ENCODE data around the gene TM4SF20.

TM4SF20 gene, protein sequence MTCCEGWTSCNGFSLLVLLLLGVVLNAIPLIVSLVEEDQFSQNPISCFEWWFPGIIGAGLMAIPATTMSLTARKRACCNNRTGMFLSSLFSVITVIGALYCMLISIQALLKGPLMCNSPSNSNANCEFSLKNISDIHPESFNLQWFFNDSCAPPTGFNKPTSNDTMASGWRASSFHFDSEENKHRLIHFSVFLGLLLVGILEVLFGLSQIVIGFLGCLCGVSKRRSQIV

DNA sequence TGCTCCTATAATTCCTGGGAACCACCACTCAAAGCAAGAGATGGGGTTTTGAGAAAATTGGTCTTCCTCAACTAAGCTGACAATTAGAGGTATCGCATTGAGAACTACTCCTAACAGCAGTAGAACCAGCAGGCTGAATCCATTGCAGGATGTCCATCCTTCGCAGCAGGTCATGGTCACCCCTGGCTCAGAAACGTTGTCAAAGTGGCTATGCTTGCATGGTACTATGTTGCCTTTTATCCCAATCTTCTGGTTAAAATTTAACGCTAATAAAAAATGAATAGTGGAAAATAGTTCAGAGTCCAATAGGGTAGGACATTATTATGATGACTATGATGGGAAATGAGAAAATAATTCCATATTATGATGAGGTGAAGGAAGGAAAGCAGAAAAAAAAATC, at the start of gene TM4SF20:
Gene TM4SF20, minus strand, starts transcription at position 212 of the 400 bp plus-strand sequence. Its CDS starts 38 bp downstream, at position 174.
- DNase-seq: no peak

DNA sequence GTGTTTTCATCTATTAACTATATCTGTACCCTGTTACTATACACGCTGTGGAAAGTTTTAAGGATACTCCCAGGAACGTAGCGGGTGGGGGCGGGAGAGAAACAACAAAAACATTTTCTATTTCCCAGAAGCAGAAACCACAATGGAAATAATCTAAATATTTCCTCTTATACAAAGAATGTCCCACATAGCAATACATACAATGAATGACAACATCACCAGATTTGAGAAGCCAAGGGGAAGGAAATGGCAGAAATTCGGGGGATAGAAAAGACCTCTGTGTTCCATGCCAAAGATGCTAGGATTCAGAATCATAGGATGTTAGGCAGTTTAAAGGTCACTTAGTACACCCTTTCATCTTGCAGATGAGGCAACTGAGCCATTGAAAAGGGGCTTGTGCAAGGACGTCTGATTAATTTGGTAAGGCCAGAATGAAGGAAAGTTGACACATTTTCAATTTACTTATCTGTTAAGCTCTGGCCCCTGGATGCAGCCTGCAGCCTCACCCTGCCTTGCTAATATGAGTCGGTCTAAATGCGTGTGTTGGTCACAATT, 49.7 kb upstream of the TM4SF20 start:
- DNase-seq: no peak

DNA sequence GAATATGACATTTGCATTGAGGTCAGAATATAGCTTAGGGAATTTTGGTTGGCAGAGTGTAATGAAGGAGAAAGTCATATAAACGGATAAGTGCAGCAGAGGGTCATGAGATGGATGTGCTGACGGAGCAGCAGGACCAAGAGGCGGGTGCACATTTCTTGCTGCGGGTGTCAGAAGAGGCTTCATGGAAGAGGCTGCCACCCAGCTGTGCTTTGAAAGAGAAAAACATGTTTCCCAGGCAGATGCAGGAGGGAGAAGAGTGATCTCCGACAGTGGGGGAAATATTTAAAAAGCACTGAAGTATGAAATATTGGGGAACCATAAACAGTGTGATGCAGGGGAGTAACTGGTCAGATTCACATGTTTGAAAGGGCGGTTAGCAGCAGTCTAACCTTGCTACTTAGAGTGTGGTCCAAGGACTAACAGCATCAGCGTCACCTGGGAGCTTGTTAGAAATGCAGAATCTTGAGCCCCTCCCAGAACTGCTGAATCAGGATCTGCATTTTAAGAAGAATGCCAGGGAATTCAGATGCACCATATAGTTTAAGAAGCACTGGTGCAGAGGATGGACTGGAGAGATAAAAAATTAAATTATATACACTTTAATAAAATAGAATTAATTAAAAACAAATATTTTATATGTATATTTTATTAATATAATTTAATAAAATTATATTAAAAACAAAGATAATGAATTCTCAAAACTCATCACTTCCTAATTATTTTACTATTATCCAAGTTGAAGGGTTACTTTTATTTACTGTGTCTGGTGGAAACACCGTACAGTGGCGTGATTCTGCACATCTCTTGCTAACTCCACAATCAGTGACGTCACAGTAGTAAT, 44.8 kb upstream of the TM4SF20 start:
- no peak for DNase-seq

DNA sequence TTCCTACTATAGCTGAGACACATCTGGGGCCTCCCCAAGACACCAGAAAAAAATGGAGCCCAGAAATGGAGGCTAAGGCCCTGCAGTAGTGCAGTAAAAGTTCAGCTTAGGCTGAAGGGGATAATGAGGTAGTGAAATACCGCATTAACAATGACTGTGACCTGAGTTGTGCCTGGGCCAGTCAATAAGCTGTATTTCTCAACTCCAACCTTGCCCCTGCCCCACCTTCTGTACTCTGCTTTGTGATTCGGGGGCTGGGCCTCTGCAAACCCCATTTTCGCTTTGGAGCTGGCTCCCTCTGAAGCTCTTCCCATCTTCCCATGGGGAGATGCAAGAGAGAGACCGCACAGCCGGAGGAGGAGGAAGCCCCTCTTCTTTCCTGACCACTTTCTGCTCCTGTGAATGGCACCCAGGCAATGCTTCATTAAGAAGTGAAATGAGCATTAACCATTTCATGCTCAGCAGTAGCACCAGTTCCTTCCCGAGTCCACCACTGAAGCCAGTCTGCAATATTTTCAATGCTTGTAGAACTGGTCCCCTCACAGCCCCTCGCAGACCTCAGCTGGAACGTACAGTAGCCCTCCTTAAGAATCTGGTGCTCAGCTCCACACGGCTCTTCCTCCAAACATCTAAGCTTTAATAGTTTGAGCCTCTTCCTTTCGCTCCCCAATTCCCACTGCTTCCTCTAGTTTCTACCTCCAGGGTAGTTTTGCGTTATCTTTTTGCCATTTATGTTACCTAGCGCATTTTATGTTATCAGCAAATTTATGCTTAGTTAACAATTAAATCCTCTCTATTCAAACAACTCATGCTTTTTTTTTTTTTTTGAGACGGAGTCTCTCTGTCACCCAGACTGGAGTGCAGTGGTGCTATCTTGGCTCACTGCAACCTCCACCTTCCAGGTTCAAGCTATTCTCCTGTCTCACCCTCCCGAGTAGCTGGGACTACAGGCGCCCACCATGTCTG, 41.3 kb upstream of the TM4SF20 start:
- DNase-seq: no peak

DNA sequence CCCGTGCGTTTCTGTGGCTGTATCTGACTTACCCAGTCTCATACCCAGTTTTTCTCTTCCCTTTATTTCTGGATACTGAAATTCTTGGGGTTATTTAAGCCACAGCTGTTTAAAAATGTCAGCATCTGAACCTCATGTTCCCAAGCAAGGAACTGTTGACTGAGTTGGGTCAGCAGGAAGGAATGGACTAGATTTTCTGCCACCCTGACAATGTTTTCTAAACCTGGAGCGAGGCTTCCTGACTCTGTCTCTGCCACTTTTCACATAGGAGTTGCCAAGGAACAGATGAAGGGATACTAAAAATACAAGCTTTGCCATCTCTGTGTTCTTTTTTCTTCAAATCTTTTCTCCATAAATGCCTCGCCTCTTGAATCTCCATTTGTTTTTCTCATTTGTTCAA, 37.6 kb upstream of the TM4SF20 start:
- DNase-seq: no peak

DNA sequence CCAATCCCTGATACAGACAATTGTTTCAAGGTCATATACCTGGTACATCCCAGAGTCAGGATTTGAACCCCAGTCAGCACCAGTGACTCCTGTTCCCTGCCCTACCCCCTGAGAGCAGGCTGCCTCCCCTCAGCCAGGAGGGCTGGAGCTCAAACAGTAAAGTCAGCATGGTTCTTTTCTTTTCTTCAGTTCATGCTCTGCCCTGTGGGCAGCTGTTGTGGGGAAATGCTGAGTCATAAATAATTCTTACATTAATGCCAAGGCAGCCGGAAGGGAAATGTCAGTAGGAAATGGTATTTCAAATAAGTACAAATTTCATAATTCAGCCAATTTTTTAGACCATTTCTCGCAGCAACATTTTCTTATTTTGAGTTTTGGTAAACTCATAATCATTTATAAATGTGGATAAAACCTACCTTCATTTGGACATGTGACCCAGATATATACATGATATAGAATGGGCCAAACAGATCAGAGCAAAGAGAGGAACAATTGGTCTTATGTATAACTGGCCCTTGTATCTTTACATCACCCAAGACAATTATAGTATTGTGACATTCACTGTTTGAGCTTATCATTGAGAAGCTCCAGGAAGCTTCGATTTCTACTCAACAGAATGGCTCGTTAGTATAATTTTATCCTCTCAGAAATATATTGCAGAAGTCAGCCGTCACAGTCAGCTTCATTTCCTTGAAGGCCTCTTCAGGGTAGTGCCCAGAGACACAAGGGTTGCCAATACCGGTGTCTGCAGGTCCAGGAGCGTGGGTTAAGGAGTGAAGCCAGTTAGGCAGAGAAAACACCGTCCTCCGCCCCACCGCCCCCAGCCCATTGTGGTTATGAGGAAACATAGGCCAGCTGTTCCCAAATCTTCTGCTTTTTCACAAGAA, 36.7 kb upstream of the TM4SF20 start:
- DNase-seq: no peak

DNA sequence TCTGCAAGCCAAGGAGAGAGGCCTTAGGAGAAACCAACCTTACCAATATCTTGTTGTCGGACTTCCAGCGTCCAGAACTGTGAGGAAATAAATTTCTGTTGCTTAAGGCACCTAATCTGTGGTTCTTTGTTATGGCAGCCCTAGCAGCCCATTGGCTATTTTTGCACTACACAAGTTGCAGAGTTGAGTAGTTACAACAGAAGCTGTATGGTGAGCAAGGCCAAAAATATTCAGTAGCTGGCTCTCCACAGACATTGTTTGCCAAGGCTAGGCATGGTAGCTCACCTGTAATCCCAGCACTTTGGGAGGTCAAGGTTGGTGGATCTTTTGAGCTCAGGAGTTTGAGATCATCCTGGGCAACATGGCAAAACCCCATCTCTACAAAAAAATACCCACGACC, 35.7 kb upstream of the TM4SF20 start:
- no peak for DNase-seq

DNA sequence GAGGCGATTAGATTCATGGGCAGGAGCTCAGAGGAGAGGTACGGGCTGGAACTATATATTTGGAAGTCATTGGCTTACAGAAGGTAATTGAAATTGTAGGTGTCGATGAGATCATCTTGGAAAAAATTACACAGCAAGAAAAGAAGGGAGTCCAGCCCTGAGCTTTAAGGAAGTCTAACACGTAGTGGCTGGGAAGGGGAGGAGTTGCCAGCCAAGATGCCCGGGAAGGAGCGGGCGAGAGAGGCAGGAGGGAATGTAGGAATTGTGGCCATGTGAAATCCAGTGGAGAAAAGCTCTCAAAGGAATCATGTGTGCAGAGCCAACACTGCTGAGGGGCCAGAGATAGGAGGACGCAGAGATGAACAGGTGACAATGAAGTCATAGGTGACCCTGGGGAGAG, 34.3 kb upstream of the TM4SF20 start:
- DNase-seq: no peak

DNA sequence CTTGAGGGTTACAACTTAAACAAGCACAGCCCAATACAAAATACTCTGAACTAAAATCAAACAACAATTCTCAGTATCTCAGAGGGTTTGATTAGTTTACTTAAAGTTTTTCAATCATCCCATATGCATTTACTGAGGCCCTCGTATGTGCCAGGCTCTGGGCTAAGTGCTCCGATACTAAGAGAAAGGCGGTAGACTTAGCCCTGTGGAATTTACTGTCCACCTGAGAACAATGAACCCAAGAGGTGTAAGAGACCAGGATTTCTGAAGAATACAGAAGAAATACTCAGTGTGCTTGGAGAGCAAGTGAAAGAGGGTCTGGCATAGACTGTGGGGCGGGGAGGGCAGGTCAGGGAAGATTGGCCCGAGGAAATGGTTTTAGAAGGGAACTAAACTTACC, 33.8 kb upstream of the TM4SF20 start:
- DNase-seq: no peak

DNA sequence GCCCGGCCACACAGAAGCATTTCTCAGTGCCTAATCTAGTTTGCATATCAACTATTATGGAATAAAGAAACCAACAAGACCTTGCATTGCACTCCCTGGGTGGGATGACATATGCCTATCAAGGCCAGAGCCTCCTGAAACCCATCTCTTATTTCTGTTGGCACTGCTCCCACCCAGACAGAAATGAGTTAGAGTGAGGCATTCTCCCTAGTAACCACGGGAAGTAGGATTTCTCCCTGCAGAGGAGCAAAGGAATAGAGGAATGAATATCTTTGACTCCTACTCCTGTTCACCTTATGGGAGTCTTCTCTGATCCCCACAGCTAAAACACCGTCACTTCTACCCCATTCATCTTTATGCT, 32.9 kb upstream of the TM4SF20 start:
- no peak for DNase-seq

DNA sequence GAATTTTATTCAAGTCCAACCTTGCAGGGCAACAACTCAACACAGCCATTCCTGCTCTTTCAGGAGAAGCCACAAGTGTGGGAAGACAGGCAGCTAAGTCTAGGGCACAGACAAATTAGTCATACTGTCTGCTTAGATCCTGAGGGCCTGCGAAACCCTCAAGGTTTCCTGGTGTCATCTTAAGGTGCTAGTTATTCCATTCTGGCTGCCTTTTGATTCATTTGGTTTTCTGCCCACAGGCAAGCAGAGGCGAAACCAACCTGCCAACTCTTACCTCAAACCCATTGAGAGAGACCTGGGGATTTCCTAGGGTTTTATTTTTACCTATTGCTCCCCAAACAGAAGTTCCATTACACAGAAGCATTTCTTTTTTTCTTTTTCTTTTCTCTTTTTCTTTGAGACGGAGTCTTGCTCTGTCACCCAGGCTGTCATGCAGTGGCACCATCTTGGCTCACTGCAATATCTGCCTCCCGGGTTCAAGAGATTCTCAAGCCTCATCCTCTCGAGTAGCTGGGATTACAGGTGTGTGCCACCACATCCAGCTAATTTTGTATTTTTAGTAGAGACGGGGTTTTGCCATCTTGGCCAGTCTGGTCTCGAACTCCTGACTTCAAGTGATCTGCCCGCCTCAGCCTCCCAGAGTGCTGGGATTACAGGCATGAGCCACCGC, 32.3 kb upstream of the TM4SF20 start:
- peak; percentile 30 for DNase-seq

DNA sequence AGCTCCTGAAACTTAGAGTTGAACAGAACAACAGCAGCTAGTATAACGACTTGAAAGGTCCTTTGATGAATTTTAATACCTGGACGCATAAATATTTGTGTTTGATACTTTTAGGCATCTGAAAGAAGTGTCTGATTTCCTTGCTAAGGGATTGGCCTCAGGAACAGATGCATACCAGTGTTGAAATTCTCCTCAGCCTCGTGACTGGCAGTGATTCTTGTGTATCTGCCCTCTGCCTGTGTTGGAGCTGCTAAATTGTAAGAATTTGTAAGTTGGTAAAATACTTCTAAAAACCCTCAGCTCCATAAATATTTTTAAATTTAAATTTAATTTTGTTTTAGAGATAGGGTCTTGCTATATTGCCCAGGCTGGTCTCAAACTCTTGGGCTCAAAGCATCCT, 31.1 kb upstream of the TM4SF20 start:
- DNase-seq: no peak

DNA sequence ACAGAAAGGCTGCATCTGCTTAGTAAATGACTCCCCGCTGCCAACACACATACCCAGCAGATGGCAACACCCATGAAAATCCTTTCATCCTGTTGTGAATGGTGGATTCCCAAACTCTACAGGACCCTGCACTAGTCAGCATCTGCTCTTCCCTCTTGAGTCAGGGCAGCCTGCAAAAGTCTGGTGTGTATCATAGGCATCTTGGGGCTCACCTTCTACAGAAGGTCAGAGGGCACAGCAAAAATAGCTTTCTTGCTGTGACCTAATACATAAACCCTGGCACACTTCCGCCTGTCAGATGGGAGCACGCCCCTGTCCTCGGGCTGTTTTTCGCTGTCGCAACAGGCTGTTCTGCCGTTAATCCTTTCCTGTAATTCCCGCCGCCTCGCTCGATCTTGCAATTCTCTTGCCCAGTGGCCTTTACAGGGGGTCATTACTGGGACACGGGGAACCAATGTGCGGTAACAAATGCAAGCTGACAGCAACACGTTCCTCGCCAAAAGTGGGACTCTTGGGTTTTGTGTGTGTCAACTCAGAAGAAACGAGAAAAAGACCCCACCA, 28.6 kb upstream of the TM4SF20 start:
- no peak for DNase-seq

DNA sequence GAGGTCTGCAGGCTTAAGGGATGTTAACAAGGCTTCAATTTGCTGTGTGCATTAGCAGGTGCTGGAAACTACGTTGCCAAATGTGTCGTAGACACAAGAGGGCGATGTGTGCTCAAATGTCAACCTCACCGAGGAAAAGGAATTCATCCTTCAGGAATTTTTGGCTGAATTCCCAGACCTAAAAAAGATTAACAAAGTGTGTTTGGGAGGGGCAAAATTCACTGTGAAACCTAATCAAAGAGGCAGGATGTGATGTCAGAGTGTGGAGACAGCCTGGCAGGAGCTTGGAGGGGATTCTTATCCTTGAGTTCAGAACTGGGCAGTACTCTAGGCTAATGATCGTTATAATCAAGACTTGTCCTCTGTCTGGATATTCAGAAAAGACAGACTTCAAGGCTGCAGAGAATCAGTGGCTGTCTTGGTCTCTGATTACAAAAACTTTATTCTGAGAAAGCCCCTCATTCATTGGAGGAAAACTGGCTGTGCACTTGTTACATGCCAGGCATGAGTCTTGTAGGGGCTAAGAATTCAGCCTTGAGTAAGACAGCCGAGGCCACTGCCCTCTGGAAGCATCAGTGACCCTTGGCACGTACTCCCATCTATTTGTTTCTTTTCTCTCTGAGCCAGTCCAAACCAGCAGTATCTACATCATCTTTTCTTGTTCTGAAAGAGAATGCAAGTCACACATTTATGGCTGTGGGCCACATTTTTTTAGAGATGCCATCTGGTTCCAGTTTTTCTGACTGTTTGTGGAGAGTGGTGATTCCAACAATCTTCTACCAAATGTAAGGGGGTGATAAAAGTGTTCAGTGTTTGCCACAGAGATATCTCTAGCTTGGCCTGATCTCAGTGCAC, 27.3 kb upstream of the TM4SF20 start:
- DNase-seq: no peak

DNA sequence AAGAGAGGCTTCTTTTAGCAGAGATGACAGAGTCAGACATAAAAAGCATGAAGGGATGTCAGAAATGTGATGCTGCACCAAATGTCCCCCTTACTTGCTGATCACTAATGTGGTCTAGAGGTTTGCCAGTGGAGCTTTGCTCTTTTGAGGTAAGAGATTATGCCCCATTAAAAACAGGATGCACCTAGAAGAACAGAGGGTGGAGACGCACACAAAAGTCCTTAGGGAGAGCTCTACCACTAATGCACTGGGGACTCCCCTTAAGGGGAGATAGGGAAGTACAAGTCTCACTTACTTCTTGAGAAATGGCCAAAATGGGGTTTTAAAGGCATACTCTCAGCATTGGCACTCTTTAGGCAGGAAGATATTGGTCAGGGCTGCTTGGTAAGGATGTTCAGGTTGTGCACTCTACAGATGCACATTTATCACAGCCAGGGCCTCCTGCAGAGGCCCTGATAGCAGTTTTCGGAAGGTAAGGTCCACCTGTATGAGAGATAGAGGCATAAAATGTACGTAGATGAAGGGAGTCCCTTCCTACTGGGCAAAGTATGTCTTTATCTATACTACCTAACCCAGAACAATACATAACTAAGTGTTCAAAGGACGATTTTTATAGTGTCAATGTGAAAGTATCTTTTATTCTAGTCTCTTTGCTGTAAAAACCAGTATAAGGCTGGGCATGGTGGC, 25.6 kb upstream of the TM4SF20 start:
- DNase-seq: no peak

DNA sequence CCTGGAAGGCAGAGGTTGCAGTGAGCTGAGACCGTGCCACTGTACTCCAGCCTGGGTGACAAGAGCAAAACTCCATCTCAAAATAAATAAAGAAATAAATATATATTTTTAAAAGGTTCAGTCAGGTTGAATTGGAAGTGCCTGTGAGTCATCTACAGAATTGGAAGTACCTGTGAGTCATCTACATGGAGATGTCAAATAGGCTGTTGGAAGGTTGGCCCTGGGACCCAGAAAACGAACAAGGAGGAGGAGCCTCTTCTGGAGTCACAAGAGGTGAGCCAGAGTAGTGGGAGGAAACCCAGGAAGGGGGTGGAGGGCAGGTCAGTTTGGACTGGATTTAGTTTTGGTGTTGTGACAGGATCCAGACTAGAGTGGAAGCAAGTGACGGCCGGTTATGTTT, 23.9 kb upstream of the TM4SF20 start:
- no peak for DNase-seq

DNA sequence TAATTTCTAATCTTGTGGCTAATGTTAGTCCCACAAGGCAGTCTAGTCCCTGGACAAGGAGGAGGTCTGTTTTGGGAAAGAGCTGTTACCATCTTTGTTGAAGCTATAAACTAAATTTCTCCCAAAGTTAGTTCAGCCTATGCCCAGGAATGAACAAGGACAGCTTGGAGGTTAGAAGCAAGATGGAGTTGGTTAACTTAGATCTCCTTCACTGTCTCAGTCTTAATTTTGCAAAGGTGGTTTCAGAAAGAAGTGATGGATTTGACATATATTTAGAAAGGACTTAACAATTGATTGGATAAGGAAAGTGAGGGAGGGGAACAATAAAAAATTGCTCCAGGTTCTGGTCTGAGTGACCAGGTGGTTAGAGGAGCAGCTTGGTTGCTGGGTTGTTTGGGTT, 23.2 kb upstream of the TM4SF20 start:
- no peak for DNase-seq

DNA sequence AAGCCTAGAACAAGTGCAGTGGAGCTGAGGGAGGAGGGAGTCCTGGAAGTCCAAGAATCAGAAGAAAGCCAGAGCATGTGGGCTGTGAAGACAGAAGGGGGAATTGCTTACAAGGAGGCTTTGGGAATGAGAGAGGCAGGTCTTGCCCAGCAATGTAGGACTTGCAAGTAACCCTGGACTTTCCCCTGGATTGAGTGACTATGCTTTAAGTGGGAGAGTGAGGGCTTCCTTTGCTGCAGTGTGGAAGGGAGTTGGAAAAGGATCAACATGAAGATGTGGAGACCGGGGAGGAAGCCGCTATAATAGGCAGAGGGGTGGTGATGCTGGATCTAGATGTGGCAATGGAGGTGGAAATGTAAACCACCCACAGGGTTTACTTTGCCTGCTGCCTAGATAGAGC, 22.4 kb upstream of the TM4SF20 start:
- no peak for DNase-seq
